Upper lobe of left lung (tissue), 4 donors: ENCODE data around the gene CSRP1.

Experiments
- EP300 ChIP-seq, 4 donors: sonication (generic); formaldehyde crosslinking; IDR thresholded peaks; one replicate each; pipeline ENCODE4 v1.5.1; 2017; ENCODE audit warnings: antibody characterized with exemption in 4 of 4, control low read depth in 2 of 4
- POLR2A ChIP-seq, 4 donors: fragments of 450-650 bp; IDR thresholded peaks; one replicate each; pipeline ENCODE4 v1.5.1; 2016 to 2017; ENCODE audit warnings: antibody characterized with exemption in 4 of 4, mild to moderate bottlenecking in 2 of 4
- POLR2AphosphoS5 ChIP-seq, 2 donors: sonication (generic); formaldehyde crosslinking; IDR thresholded peaks; one replicate each; pipeline ENCODE4 v1.5.1; 2017; ENCODE audit warnings: antibody characterized with exemption in 2 of 2

- TF ChIP-seq POLR2A (IDR thresholded peaks at IDR 0.05) = no peak
- peak in 1 of 2 donors; percentile 55 for TF ChIP-seq POLR2AphosphoS5 (IDR thresholded peaks at IDR 0.05)
- no peak for TF ChIP-seq EP300 (IDR thresholded peaks at IDR 0.05)
These were observed 28.4 kb upstream of the CSRP1 start for GRCh38 chr1:201535046-201535918.
